Breast epithelium (tissue), 3 donors: ENCODE data around the gene VPS13D.

Experiments used
- CTCF ChIP-seq, 3 donors: fragments of 450-650 bp; IDR thresholded peaks; one replicate each; pipeline ENCODE4 v1.5.1; 2016 to 2017; ENCODE audit warnings: antibody characterized with exemption in 3 of 3, mild to moderate bottlenecking in 3 of 3, moderate library complexity in 3 of 3
- POLR2AphosphoS5 ChIP-seq, 3 donors: sonication (generic); formaldehyde crosslinking; IDR thresholded peaks; one replicate each; pipeline ENCODE4 v1.6.1; 2017; ENCODE audit warnings: antibody characterized with exemption in 3 of 3

GRCh38 chr1:12387641-12388040, 157.8 kb downstream of the VPS13D start:
- TF ChIP-seq CTCF (IDR thresholded peaks at IDR 0.05) (no peak), POLR2AphosphoS5 (IDR thresholded peaks at IDR 0.05) (no peak)
